GM18526 (cell line): ENCODE measurements around the gene SPECC1L.

Experiments used
- POLR2A ChIP-seq: IDR thresholded peaks from 3 replicates; pipeline ENCODE4 v1.6.1; 2011; ENCODE audit not compliant: insufficient read length; ENCODE audit errors: extremely low read depth

Gene SPECC1L

GRCh38 chr22:24400726-24401596 lies 130.3 kb downstream of the SPECC1L start:
- TF ChIP-seq POLR2A: no peak

GRCh38 chr22:24401931-24402367 lies 131.3 kb downstream of the SPECC1L start:
- no peak for TF ChIP-seq POLR2A

GRCh38 chr22:24402460-24403192 lies 132.0 kb downstream of the SPECC1L start:
- no peak for TF ChIP-seq POLR2A

GRCh38 chr22:24403346-24403745 lies 132.7 kb downstream of the SPECC1L start:
- no peak for TF ChIP-seq POLR2A

GRCh38 chr22:24404561-24405275 lies 134.1 kb downstream of the SPECC1L start:
- no peak for TF ChIP-seq POLR2A

GRCh38 chr22:24405631-24406321 lies 135.1 kb downstream of the SPECC1L start:
- no peak for TF ChIP-seq POLR2A

- no peak for TF ChIP-seq POLR2A
These were observed 136.0 kb downstream of the SPECC1L start for GRCh38 chr22:24406322-24407277.

- no peak for TF ChIP-seq POLR2A
These were observed 136.6 kb downstream of the SPECC1L start for GRCh38 chr22:24407278-24407665.

- TF ChIP-seq POLR2A: no peak
These were observed 137.3 kb downstream of the SPECC1L start for GRCh38 chr22:24407884-24408283.

GRCh38 chr22:24408630-24409029 lies 138.0 kb downstream of the SPECC1L start:
- no peak for TF ChIP-seq POLR2A

GRCh38 chr22:24409707-24410106 lies 139.1 kb downstream of the SPECC1L start:
- no peak for TF ChIP-seq POLR2A

GRCh38 chr22:24410110-24410856 lies 139.7 kb downstream of the SPECC1L start:
- no peak for TF ChIP-seq POLR2A
